Chondrocyte (in vitro differentiated cells): ENCODE measurements around the gene NFIA. TPM values are rescaled to one million over a fixed set of nuclear protein-coding genes. Genes with fewer than 3 reads are reported as not detected.

Experiments
- DNase-seq: peaks from one replicate; pipeline ENCODE4 v3.0.0; 2021; ENCODE audit warnings: mixed read lengths, low spot score
- H3K27ac Mint-ChIP-seq: one replicate; pipeline ENCODE4 v1.8.0; 2021; ENCODE audit warnings: mild to moderate bottlenecking, moderate library complexity, mixed read lengths; ENCODE audit not compliant: unreplicated experiment
- H3K27me3 Mint-ChIP-seq: 2 replicates; pipeline ENCODE4 v1.8.0; 2021; ENCODE audit warnings: low read depth, mixed read lengths
- H3K36me3 Mint-ChIP-seq: 2 replicates; pipeline ENCODE4 v1.8.0; 2021; ENCODE audit warnings: low read depth, mixed read lengths
- H3K4me1 Mint-ChIP-seq: 2 replicates; pipeline ENCODE4 v1.8.0; 2021; ENCODE audit warnings: low read depth, mild to moderate bottlenecking, mixed read lengths
- H3K4me3 Mint-ChIP-seq: one replicate; pipeline ENCODE4 v1.8.0; 2021; ENCODE audit warnings: mild to moderate bottlenecking, moderate library complexity, mixed read lengths; ENCODE audit not compliant: unreplicated experiment
- H3K9me3 Mint-ChIP-seq: 2 replicates; pipeline ENCODE4 v1.8.0; 2021; ENCODE audit warnings: low read depth, mixed read lengths
- CTCF ChIP-seq: fragments of 200-600 bp; sonication (generic); IDR thresholded peaks from 2 replicates; pipeline ENCODE4 v1.5.0; 2021; ENCODE audit warnings: antibody characterized with exemption, mild to moderate bottlenecking, moderate library complexity
- total RNA-seq: library from RNA; stranded (reverse); gene quantifications from 3 replicates; pipeline ENCODE4 v1.2.1, GENCODE V29; 2021

The NFIA gene
- total RNA-seq, 1 donor from 2014 or later, result 43.0 TPM

GRCh38 chr1:61474963-61475362 lies 392.6 kb downstream of the NFIA start:
- Mint-ChIP-seq H3K36me3 (no peaks in the 10 kb centered on the region), H3K27me3 (no peaks in the 10 kb centered on the region), H3K4me1 (no peaks in the 10 kb centered on the region), H3K27ac (no peak overlapping the region), H3K4me3 (no peak overlapping the region), H3K9me3 (peaks cover 2% of the 10 kb centered on the region)
- no peak for TF ChIP-seq CTCF
- no peak for DNase-seq

- Mint-ChIP-seq H3K27ac (no peak overlapping the region), H3K9me3 (peaks cover 2% of the 10 kb centered on the region), H3K4me1 (peaks cover 19% of the 10 kb centered on the region), H3K4me3 (no peak overlapping the region), H3K36me3 (no peaks in the 10 kb centered on the region), H3K27me3 (no peaks in the 10 kb centered on the region)
- no peak for DNase-seq
- no peak for TF ChIP-seq CTCF
These were observed 394.9 kb downstream of the NFIA start for GRCh38 chr1:61477301-61477700.

- TF ChIP-seq CTCF, result no peak
- Mint-ChIP-seq H3K9me3 (no peaks in the 10 kb centered on the region), H3K4me1 (peaks cover 20% of the 10 kb centered on the region), H3K36me3 (no peaks in the 10 kb centered on the region), H3K4me3 (no peak overlapping the region), H3K27me3 (peaks cover 5% of the 10 kb centered on the region), H3K27ac (no peak overlapping the region)
- no peak for DNase-seq
These were observed 398.0 kb downstream of the NFIA start for GRCh38 chr1:61480273-61480935.

GRCh38 chr1:61481315-61481715 lies 399.0 kb downstream of the NFIA start:
- Mint-ChIP-seq H3K9me3 (no peaks in the 10 kb centered on the region), H3K27ac (no peak overlapping the region), H3K27me3 (peaks cover 5% of the 10 kb centered on the region), H3K4me3 (no peak overlapping the region), H3K4me1 (peaks cover 20% of the 10 kb centered on the region), H3K36me3 (no peaks in the 10 kb centered on the region)
- no peak for DNase-seq
- TF ChIP-seq CTCF, result no peak

- H3K4me3 Mint-ChIP-seq, result no peak overlapping the region
- no peak for DNase-seq
- peaks cover 5% of the 10 kb centered on the region for H3K27me3 Mint-ChIP-seq
These were observed 399.9 kb downstream of the NFIA start for GRCh38 chr1:61482170-61482734.

More at GRCh38 chr1:61482170-61482734, 399.9 kb downstream of the NFIA start:
- no peak for TF ChIP-seq CTCF
- Mint-ChIP-seq H3K9me3 (no peaks in the 10 kb centered on the region), H3K27ac (no peak overlapping the region), H3K36me3 (no peaks in the 10 kb centered on the region), H3K4me1 (peaks cover 20% of the 10 kb centered on the region)
